ENCODE measurements around the gene ZBTB11. TPM values are rescaled to one million over a fixed set of nuclear protein-coding genes. Genes with fewer than 3 reads are reported as not detected.

ZBTB11 gene
- total RNA-seq, 1 experiment from 2014 or later, result 36.5 TPM

DNA sequence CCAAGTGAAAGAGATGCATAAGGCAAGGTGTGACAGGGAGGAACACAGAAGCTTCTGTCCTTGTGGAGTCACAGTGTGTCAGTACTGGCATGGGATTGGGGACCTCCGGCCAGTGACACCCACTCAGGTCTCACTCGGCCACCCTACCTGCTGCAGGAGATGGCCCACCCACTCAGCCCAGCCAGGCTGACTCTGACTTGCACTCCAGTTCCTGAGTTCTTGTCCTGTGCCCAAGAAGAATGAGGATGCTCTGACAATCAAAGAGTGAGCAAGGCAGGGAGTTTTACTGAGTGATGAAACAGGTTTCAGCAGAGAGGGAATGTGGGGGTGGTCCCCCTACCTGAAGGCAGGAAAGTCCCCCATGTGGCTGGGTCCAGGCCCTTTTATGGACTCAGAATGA, 52.1 kb downstream of the ZBTB11 start:
- Mint-ChIP-seq H3K4me3 (ENCODE audit: low read depth, unreplicated experiment) (no peak overlapping the region), H3K4me1 (ENCODE audit: low read depth, unreplicated experiment) (no peaks in the 10 kb centered on the region), H3K27ac (ENCODE audit: unreplicated experiment) (no peak overlapping the region), H3K9me3 (ENCODE audit: low read depth, unreplicated experiment) (peaks cover 5% of the 10 kb centered on the region), H3K36me3 (ENCODE audit: insufficient read depth, unreplicated experiment) (no peaks in the 10 kb centered on the region), H3K27me3 (ENCODE audit: unreplicated experiment) (no peaks in the 10 kb centered on the region)
- TF ChIP-seq, protein P1, sequence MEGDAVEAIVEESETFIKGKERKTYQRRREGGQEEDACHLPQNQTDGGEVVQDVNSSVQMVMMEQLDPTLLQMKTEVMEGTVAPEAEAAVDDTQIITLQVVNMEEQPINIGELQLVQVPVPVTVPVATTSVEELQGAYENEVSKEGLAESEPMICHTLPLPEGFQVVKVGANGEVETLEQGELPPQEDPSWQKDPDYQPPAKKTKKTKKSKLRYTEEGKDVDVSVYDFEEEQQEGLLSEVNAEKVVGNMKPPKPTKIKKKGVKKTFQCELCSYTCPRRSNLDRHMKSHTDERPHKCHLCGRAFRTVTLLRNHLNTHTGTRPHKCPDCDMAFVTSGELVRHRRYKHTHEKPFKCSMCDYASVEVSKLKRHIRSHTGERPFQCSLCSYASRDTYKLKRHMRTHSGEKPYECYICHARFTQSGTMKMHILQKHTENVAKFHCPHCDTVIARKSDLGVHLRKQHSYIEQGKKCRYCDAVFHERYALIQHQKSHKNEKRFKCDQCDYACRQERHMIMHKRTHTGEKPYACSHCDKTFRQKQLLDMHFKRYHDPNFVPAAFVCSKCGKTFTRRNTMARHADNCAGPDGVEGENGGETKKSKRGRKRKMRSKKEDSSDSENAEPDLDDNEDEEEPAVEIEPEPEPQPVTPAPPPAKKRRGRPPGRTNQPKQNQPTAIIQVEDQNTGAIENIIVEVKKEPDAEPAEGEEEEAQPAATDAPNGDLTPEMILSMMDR (IDR thresholded peaks at IDR 0.05; ENCODE audit: unreplicated experiment), result no peak
- intact Hi-C loops (cut with micrococcal nuclease; ENCODE audit: unreplicated experiment), result no loop called here
- CTCF ChIA-PET, result no interaction called here
- no peak for DNase-seq
- no TSS peak for BruUV-seq (replicated peaks)

DNA sequence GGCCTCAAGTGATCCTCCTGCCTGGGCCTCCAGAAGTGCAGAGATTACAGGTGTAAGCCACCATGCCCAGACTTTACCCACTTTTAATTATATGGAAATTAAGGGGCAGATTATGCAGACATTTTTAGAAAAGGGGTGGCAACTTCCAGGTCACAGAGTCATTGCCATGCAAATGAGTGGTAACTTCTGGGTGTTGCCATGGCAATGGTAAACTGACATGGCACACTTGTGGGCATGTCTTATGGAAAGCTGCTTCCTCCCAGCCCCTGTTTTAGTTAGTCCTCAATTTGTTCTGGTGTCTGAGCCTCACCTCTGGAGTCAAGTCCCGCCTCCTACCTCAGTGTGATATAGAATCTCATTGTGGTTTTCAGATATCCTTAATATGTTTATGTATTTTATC, 53.3 kb downstream of the ZBTB11 start:
- Mint-ChIP-seq H3K4me3 (ENCODE audit: low read depth, unreplicated experiment) (no peak overlapping the region), H3K27me3 (ENCODE audit: unreplicated experiment) (no peaks in the 10 kb centered on the region), H3K27ac (ENCODE audit: unreplicated experiment) (no peak overlapping the region), H3K4me1 (ENCODE audit: low read depth, unreplicated experiment) (no peaks in the 10 kb centered on the region), H3K9me3 (ENCODE audit: low read depth, unreplicated experiment) (peaks cover 5% of the 10 kb centered on the region), H3K36me3 (ENCODE audit: insufficient read depth, unreplicated experiment) (no peaks in the 10 kb centered on the region)
- no peak for DNase-seq
- no TSS peak for BruUV-seq (replicated peaks)
- CTCF ChIA-PET, result no interaction called here
- TF ChIP-seq, protein P1 (IDR thresholded peaks at IDR 0.05; ENCODE audit: unreplicated experiment), result no peak
- intact Hi-C loops (cut with micrococcal nuclease; ENCODE audit: unreplicated experiment), result no loop called here

DNA sequence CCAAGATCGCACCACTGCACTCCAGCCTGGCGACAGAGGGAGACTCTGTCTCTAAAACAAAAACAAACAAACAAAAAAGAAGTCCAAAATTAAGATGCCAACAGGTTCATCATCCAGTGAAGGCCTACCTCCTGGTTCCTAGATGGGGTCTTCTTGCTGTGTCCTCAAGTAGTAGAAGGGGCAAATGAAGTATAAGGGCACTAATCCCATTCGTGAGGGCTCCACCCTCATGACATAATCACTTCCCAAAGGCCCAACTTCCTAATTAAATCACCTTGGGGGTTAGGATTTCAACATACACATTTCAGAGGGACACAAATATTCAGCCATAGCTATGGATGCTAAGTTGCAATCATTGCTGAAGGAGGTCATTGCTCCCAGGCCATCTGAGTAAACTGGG, 57.2 kb downstream of the ZBTB11 start:
- no peaks in the 10 kb centered on the region for H3K27me3 Mint-ChIP-seq (ENCODE audit: unreplicated experiment)
- intact Hi-C loops (cut with micrococcal nuclease; ENCODE audit: unreplicated experiment), result no loop called here
- CTCF ChIA-PET, result no interaction called here
- no peak overlapping the region for H3K4me3 Mint-ChIP-seq (ENCODE audit: low read depth, unreplicated experiment)
- no peak overlapping the region for H3K27ac Mint-ChIP-seq (ENCODE audit: unreplicated experiment)
- H3K36me3 Mint-ChIP-seq (ENCODE audit: insufficient read depth, unreplicated experiment), result no peaks in the 10 kb centered on the region
- no peaks in the 10 kb centered on the region for H3K4me1 Mint-ChIP-seq (ENCODE audit: low read depth, unreplicated experiment)
- BruUV-seq (replicated peaks), result no TSS peak
- peaks cover under 1% of the 10 kb centered on the region for H3K9me3 Mint-ChIP-seq (ENCODE audit: low read depth, unreplicated experiment)
- TF ChIP-seq, protein P1 (IDR thresholded peaks at IDR 0.05; ENCODE audit: unreplicated experiment), result no peak
- DNase-seq, result no peak

DNA sequence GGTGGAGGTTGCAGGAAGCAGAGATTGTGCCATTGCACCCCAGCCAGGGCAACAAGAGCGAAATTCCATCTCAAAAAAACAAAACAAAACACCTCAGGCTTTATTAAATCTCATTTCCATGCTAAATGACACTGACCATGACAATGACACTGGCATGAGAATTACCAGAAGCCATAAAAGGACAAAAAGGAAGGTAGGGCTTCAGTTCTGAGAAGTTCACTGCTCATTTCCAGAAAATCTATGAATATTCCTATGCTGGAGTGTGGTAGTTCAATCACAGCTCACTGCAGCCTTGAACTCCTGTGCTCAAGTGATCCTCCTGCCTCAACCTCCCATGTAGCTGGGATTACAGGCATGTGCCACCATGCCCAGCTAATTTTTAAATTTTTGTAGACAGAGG, 58.2 kb downstream of the ZBTB11 start:
- no TSS peak for BruUV-seq (replicated peaks)
- no peak for DNase-seq

More for the DNA sequence above, 58.2 kb downstream of the ZBTB11 start:
- Mint-ChIP-seq H3K27ac (ENCODE audit: unreplicated experiment) (no peak overlapping the region), H3K4me1 (ENCODE audit: low read depth, unreplicated experiment) (no peaks in the 10 kb centered on the region), H3K9me3 (ENCODE audit: low read depth, unreplicated experiment) (no peaks in the 10 kb centered on the region), H3K27me3 (ENCODE audit: unreplicated experiment) (no peaks in the 10 kb centered on the region), H3K4me3 (ENCODE audit: low read depth, unreplicated experiment) (no peak overlapping the region), H3K36me3 (ENCODE audit: insufficient read depth, unreplicated experiment) (no peaks in the 10 kb centered on the region)
- TF ChIP-seq, protein P1 (IDR thresholded peaks at IDR 0.05; ENCODE audit: unreplicated experiment), result no peak
- CTCF ChIA-PET, result no interaction called here
- intact Hi-C loops (cut with micrococcal nuclease; ENCODE audit: unreplicated experiment), result no loop called here
